Stomach (tissue), 4 donors: Measurements from ENCODE around the gene CTBP1.

Experiments used
- EP300 ChIP-seq: sonication (generic); formaldehyde crosslinking; IDR thresholded peaks from one replicate; pipeline ENCODE4 v1.6.1; 2017; ENCODE audit warnings: antibody characterized with exemption
- POLR2A ChIP-seq, 4 donors: fragments of 450-650 bp; IDR thresholded peaks; one replicate each; pipeline ENCODE4 v1.6.1; 2016; ENCODE audit warnings: antibody characterized with exemption in 4 of 4, control low read depth in 2 of 4, mild to moderate bottlenecking in 1 of 4, moderate library complexity in 1 of 4
- POLR2AphosphoS5 ChIP-seq, 3 donors: sonication (generic); formaldehyde crosslinking; IDR thresholded peaks; one replicate each; pipeline ENCODE4 v1.6.1; 2016; ENCODE audit warnings: antibody characterized with exemption in 3 of 3
- TF ChIP-seq, protein P1 (sequence below), 7 experiments: fragments of 450-650 bp in 4 of 7; fragments of 200-600 bp in 3 of 7; sonication (generic) in 3 of 7; IDR thresholded peaks; one replicate each; pipeline ENCODE4 v1.5.1; 2016 to 2019; ENCODE audit warnings: antibody characterized with exemption in 7 of 7, control low read depth in 2 of 7, mild to moderate bottlenecking in 1 of 7

DNA sequence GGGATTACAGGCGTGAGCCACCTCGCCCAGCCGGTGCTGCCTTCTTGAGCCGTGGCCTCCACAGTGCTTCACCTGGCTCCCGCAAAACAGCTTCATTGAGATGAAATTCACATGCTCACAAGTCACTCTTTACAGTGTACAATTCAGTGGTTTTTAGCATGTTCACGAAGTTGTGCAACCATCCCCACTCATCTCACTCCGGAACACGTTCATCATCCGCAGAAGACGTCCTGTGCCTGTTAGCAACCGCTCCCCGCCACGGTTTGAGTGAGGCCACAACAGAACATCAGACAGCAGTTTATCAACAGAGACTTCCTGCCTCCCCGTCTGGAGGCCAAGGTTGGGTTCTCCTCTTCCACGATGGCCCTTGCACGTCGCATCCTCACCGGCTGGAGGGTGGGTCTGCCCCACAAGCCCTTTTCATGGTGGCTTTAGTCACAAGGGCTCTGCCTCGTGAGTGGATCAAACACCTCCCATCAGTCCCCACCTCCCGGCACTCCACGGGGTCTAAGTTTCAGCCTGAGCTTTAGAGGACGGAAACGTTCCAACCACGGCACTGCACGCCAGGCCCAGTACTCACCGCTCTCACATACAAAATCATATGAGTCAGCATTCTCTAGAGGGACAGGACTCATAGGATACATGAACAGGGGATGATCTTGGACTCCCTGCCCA lies 46.9 kb downstream of the CTBP1 start:
- TF ChIP-seq POLR2AphosphoS5 (IDR thresholded peaks at IDR 0.05) (peak; percentile 63 to 88 (median 87)), POLR2A (IDR thresholded peaks at IDR 0.05) (no peak), EP300 (peak; percentile 38)
- TF ChIP-seq, protein P1, sequence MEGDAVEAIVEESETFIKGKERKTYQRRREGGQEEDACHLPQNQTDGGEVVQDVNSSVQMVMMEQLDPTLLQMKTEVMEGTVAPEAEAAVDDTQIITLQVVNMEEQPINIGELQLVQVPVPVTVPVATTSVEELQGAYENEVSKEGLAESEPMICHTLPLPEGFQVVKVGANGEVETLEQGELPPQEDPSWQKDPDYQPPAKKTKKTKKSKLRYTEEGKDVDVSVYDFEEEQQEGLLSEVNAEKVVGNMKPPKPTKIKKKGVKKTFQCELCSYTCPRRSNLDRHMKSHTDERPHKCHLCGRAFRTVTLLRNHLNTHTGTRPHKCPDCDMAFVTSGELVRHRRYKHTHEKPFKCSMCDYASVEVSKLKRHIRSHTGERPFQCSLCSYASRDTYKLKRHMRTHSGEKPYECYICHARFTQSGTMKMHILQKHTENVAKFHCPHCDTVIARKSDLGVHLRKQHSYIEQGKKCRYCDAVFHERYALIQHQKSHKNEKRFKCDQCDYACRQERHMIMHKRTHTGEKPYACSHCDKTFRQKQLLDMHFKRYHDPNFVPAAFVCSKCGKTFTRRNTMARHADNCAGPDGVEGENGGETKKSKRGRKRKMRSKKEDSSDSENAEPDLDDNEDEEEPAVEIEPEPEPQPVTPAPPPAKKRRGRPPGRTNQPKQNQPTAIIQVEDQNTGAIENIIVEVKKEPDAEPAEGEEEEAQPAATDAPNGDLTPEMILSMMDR (IDR thresholded peaks at IDR 0.05) = no peak
